ENCODE results near the gene ERCC1. TPM values are rescaled to one million over a fixed set of nuclear protein-coding genes. Genes with fewer than 3 reads are reported as not detected.

ERCC1 gene
- total and polyA plus RNA-seq, 2 of the 13 experiments (the other 11 are each of a cell fraction or from before 2014, with no cell fraction given) = 40.0 to 66.4 TPM

- TF ChIP-seq, protein P1, sequence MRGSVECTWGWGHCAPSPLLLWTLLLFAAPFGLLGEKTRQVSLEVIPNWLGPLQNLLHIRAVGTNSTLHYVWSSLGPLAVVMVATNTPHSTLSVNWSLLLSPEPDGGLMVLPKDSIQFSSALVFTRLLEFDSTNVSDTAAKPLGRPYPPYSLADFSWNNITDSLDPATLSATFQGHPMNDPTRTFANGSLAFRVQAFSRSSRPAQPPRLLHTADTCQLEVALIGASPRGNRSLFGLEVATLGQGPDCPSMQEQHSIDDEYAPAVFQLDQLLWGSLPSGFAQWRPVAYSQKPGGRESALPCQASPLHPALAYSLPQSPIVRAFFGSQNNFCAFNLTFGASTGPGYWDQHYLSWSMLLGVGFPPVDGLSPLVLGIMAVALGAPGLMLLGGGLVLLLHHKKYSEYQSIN (CRISPR knock-in tag; IDR thresholded peaks at IDR 0.05; ENCODE audit: borderline replicate concordance) = no peak
- TF ChIP-seq ZFAT (CRISPR knock-in tag; conservative IDR thresholded peaks at IDR 0.05) = no peak
- TF ChIP-seq ZNF703 (CRISPR knock-in tag; IDR thresholded peaks at IDR 0.05; ENCODE audit: borderline replicate concordance) = no peak
- no peak for TF ChIP-seq RFX1 (IDR thresholded peaks at IDR 0.05)
- no peak for TF ChIP-seq ZNF747 (CRISPR knock-in tag; IDR thresholded peaks at IDR 0.05; ENCODE audit: borderline replicate concordance)
- TF ChIP-seq, protein P2, sequence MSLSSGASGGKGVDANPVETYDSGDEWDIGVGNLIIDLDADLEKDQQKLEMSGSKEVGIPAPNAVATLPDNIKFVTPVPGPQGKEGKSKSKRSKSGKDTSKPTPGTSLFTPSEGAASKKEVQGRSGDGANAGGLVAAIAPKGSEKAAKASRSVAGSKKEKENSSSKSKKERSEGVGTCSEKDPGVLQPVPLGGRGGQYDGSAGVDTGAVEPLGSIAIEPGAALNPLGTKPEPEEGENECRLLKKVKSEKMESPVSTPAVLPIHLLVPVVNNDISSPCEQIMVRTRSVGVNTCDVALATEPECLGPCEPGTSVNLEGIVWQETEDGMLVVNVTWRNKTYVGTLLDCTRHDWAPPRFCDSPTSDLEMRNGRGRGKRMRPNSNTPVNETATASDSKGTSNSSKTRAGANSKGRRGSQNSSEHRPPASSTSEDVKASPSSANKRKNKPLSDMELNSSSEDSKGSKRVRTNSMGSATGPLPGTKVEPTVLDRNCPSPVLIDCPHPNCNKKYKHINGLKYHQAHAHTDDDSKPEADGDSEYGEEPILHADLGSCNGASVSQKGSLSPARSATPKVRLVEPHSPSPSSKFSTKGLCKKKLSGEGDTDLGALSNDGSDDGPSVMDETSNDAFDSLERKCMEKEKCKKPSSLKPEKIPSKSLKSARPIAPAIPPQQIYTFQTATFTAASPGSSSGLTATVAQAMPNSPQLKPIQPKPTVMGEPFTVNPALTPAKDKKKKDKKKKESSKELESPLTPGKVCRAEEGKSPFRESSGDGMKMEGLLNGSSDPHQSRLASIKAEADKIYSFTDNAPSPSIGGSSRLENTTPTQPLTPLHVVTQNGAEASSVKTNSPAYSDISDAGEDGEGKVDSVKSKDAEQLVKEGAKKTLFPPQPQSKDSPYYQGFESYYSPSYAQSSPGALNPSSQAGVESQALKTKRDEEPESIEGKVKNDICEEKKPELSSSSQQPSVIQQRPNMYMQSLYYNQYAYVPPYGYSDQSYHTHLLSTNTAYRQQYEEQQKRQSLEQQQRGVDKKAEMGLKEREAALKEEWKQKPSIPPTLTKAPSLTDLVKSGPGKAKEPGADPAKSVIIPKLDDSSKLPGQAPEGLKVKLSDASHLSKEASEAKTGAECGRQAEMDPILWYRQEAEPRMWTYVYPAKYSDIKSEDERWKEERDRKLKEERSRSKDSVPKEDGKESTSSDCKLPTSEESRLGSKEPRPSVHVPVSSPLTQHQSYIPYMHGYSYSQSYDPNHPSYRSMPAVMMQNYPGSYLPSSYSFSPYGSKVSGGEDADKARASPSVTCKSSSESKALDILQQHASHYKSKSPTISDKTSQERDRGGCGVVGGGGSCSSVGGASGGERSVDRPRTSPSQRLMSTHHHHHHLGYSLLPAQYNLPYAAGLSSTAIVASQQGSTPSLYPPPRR (CRISPR knock-in tag; IDR thresholded peaks at IDR 0.05; ENCODE audit: borderline replicate concordance) = no peak
- peak; percentile 52 for TF ChIP-seq U2AF1 (optimal IDR thresholded peaks at IDR 0.05; ENCODE audit: low read depth, low read length)
- 0 out of 2 replicates have a peak, but pooled peaks have one; percentile 13 for TF ChIP-seq HNF1B (CRISPR knock-in tag; IDR thresholded peaks at IDR 0.05)
- TF ChIP-seq ZNF775 (CRISPR knock-in tag; IDR thresholded peaks at IDR 0.05; ENCODE audit: borderline replicate concordance) = no peak
- TF ChIP-seq ZBTB43 (CRISPR knock-in tag; conservative IDR thresholded peaks at IDR 0.05) = 0 out of 2 replicates have a peak, but pooled peaks have one; percentile 28
- no peak for TF ChIP-seq NFATC3 (CRISPR knock-in tag; IDR thresholded peaks at IDR 0.05)
- TF ChIP-seq, protein P3, sequence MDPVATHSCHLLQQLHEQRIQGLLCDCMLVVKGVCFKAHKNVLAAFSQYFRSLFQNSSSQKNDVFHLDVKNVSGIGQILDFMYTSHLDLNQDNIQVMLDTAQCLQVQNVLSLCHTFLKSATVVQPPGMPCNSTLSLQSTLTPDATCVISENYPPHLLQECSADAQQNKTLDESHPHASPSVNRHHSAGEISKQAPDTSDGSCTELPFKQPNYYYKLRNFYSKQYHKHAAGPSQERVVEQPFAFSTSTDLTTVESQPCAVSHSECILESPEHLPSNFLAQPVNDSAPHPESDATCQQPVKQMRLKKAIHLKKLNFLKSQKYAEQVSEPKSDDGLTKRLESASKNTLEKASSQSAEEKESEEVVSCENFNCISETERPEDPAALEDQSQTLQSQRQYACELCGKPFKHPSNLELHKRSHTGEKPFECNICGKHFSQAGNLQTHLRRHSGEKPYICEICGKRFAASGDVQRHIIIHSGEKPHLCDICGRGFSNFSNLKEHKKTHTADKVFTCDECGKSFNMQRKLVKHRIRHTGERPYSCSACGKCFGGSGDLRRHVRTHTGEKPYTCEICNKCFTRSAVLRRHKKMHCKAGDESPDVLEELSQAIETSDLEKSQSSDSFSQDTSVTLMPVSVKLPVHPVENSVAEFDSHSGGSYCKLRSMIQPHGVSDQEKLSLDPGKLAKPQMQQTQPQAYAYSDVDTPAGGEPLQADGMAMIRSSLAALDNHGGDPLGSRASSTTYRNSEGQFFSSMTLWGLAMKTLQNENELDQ (CRISPR knock-in tag; IDR thresholded peaks at IDR 0.05; ENCODE audit: borderline replicate concordance) = no peak
- no peak for TF ChIP-seq ZNF879 (CRISPR knock-in tag; IDR thresholded peaks at IDR 0.05)
- no peak for TF ChIP-seq ZNF572 (CRISPR knock-in tag; IDR thresholded peaks at IDR 0.05)
- no peak for TF ChIP-seq ZNF234 (CRISPR knock-in tag; conservative IDR thresholded peaks at IDR 0.05)
- no peak for TF ChIP-seq ZNF644 (CRISPR knock-in tag; IDR thresholded peaks at IDR 0.05; ENCODE audit: low read depth)
Observed at GRCh38 chr19:45424191-45425058, 708 bp upstream of the ERCC1 start (continued).
